Measurements from ENCODE around the gene SLC22A12. TPM values are rescaled to one million over a fixed set of nuclear protein-coding genes. Genes with fewer than 3 reads are reported as not detected.

The SLC22A12 gene
- total RNA-seq, 1 donor from 2014 or later, result not detected

DNA sequence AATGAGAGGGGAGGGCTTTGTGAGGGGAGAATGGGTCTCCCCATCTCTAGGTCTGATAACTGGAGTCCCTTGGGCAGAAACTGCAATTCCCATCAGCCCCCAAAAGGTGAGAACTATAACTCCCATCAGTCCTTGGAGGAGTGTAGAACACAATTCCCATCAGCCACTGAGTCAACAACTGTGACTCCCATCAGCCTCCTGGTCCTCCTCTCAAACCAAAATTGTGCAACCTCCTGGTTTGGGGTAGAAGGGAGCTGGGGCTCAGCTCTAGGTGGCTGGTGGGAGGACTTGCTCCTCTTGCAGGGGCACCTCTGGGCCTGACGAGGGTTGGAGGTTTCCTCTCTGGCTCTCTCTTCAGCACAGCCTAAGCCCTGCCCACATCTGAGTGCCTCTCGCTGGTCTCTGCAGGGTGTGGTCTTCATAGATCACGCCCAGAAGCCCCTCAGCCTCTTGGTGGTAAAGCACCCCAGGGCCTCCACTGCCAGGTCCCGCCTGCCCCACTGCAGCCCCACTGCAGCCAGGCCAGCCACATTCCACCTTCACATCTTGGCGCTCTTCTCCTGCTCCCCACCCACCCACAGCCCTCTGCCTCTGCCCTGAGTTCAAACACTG is 18.5 kb downstream of the SLC22A12 start:
- Histone ChIP-seq H3K36me3 (no peaks in the 10 kb centered on the region), H3K27ac (no peak overlapping the region), H3K4me3 (no peak overlapping the region), H3K4me1 (no peaks in the 10 kb centered on the region), H3K27me3 (ENCODE audit: low read depth) (peaks cover 8% of the 10 kb centered on the region), H3K9me3 (no peaks in the 10 kb centered on the region)
- ATAC-seq, result no peak
- TF ChIP-seq, protein P1, sequence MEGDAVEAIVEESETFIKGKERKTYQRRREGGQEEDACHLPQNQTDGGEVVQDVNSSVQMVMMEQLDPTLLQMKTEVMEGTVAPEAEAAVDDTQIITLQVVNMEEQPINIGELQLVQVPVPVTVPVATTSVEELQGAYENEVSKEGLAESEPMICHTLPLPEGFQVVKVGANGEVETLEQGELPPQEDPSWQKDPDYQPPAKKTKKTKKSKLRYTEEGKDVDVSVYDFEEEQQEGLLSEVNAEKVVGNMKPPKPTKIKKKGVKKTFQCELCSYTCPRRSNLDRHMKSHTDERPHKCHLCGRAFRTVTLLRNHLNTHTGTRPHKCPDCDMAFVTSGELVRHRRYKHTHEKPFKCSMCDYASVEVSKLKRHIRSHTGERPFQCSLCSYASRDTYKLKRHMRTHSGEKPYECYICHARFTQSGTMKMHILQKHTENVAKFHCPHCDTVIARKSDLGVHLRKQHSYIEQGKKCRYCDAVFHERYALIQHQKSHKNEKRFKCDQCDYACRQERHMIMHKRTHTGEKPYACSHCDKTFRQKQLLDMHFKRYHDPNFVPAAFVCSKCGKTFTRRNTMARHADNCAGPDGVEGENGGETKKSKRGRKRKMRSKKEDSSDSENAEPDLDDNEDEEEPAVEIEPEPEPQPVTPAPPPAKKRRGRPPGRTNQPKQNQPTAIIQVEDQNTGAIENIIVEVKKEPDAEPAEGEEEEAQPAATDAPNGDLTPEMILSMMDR (IDR thresholded peaks at IDR 0.05), result no peak
- no peak for DNase-seq
- intact Hi-C loops (cut with DNase I), result no loop called here

DNA sequence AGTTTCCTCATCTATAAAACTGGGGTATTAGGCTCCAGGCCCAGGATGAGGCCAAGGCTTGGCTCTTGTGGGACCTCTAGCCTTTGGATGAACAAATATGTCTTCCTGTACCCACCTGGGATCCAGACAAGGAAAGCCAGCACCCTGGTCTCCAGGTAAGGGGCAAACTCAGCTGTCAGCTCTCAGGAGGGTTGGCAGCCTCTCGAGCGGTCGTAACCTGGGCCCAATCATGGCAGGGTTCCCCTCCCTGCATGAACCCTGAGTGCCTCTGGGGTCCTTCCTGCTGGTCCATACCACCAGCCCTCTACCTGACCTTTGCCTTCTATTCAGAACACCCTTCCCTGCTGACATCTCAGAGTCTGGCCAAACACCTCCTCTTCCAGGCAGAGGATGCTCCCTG is 19.6 kb downstream of the SLC22A12 start:
- no peaks in the 10 kb centered on the region for H3K9me3 ChIP-seq
- H3K27me3 ChIP-seq (ENCODE audit: low read depth), result peaks cover 8% of the 10 kb centered on the region
- no peak for ATAC-seq
- no peaks in the 10 kb centered on the region for H3K4me1 ChIP-seq
- H3K4me3 ChIP-seq, result no peak overlapping the region
- DNase-seq, result no peak
- H3K36me3 ChIP-seq, result no peaks in the 10 kb centered on the region
- TF ChIP-seq, protein P1 (IDR thresholded peaks at IDR 0.05), result no peak
- no peak overlapping the region for H3K27ac ChIP-seq
- intact Hi-C loops (cut with DNase I), result no loop called here

DNA sequence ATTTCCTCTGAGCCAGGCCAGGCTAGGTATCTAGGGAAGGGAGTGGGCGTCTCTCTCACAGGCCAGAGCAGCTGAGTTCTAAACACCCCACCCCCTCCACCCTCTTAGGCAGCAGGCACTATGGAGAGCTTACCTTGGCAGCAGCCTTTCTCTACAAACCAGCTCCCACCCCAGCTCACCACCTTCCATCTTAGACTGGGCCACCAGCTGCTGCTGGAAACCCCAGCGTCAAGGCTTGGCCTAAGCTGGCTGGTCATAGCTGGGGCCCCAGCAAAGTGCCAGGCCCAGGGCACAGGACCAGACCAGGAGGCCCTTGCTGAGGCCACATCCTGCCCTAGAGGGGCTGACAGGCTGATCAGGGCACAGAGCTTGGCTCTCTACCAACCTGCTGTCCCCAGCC is 20.2 kb downstream of the SLC22A12 start:
- DNase-seq (no peak), ATAC-seq (no peak)
- Histone ChIP-seq H3K4me3 (no peak overlapping the region), H3K9me3 (no peaks in the 10 kb centered on the region), H3K36me3 (no peaks in the 10 kb centered on the region), H3K4me1 (no peaks in the 10 kb centered on the region), H3K27me3 (ENCODE audit: low read depth) (peaks cover 8% of the 10 kb centered on the region), H3K27ac (no peak overlapping the region)
- intact Hi-C loops (cut with DNase I), result no loop called here
- TF ChIP-seq, protein P1 (IDR thresholded peaks at IDR 0.05), result no peak

DNA sequence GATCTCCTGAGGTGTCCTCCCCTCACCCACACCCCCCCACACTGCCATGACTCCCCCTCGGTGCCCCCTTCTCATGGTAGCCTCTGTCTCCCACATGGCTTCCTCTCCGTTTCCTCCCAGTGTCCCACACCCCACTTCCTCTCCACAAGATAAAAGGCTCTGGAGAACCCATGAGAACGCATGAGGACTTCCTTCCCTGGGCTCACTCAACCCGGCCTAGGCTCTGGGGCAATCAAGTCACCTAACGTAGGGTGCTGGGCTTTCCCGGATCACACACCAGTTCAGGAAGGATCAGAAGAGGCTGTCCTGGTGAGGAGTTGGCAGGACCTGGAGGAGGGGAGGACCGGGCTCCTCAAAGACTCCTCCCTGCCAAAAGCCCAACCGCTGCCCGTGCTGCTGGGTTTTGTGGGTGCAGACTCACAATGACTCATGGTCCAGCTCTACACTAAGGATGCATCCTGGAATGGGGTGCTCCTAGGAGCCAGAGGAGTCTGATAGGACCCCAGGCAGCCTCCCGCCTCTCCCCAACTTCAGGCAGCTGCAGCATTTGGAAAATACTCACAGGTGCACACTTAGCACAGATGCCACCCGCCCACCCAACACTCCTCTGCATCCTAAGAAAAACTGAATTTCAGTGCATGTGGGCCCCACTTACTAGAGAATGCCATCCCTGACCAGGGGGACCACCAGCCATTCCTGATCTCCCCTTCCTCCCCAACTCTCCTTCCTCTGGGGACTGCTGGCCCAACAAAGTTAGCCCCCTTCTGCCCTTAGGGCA is 21.0 kb downstream of the SLC22A12 start:
- peak in 1 of 2 donors; percentile 28 for ATAC-seq

GRCh38 chr11:64613648-64614047 is 22.6 kb downstream of the SLC22A12 start:
- H3K4me3 ChIP-seq, result no peak overlapping the region
- TF ChIP-seq, protein P1 (IDR thresholded peaks at IDR 0.05), result no peak
- no peaks in the 10 kb centered on the region for H3K4me1 ChIP-seq

More for the DNA sequence above, 21.0 kb downstream of the SLC22A12 start:
- intact Hi-C loops (cut with DNase I), result no loop called here
- H3K4me3 ChIP-seq, result no peak overlapping the region
- DNase-seq, result no peak
- H3K27ac ChIP-seq, result no peak overlapping the region
- H3K4me1 ChIP-seq, result no peaks in the 10 kb centered on the region
- no peaks in the 10 kb centered on the region for H3K9me3 ChIP-seq
- H3K27me3 ChIP-seq (ENCODE audit: low read depth), result peaks cover 8% of the 10 kb centered on the region
- TF ChIP-seq, protein P1 (IDR thresholded peaks at IDR 0.05), result no peak
- no peaks in the 10 kb centered on the region for H3K36me3 ChIP-seq

More at GRCh38 chr11:64613648-64614047, 22.6 kb downstream of the SLC22A12 start:
- Histone ChIP-seq H3K27me3 (ENCODE audit: low read depth) (no peaks in the 10 kb centered on the region), H3K36me3 (no peaks in the 10 kb centered on the region), H3K9me3 (no peaks in the 10 kb centered on the region), H3K27ac (no peak overlapping the region)
- ATAC-seq, result no peak
- no peak for DNase-seq
- intact Hi-C loops (cut with DNase I), result no loop called here
